ENCODE data around the gene RRBP1. TPM values are rescaled to one million over a fixed set of nuclear protein-coding genes. Genes with fewer than 3 reads are reported as not detected.

Gene RRBP1
- total RNA-seq, 2 experiments from 2014 or later = 26.4 to 27.2 TPM

- Histone ChIP-seq H3K9me3 (ENCODE audit: control insufficient read depth in 1 of 2, insufficient read depth in 1 of 2, low read length in 2 of 2) (no peaks in the 10 kb centered on the region), H3K4me1 (ENCODE audit: insufficient read depth, low read length) (no peaks in the 10 kb centered on the region), H3K27me3 (ENCODE audit: control insufficient read depth in 1 of 2, insufficient read depth in 2 of 2, low read length in 2 of 2) (peaks cover 0 to 3% of the 10 kb centered on the region in 2 experiments), H3K27ac (ENCODE audit: low read depth in 1 of 2, low read length in 2 of 2) (no peak overlapping the region), H3K36me3 (ENCODE audit: insufficient read depth, low read length) (no peaks in the 10 kb centered on the region), H3K4me3 (ENCODE audit: low read length) (no peak overlapping the region)
- no peak for TF ChIP-seq CTCF (IDR thresholded peaks at IDR 0.05)
- ATAC-seq (ENCODE audit: poor library complexity) (no peak), DNase-seq (no peak)
- no peak overlapping the region for H3K27ac Mint-ChIP-seq
- POLR2A ChIA-PET = no interaction called here
- H3K4me3 Mint-ChIP-seq = no peak overlapping the region
- CTCF ChIA-PET = no interaction called here
- no peaks in the 10 kb centered on the region for H3K4me1 Mint-ChIP-seq (ENCODE audit: low read depth)
- H3K27me3 Mint-ChIP-seq = peaks cover 13% of the 10 kb centered on the region
- intact Hi-C loops (cut with DNase I, micrococcal nuclease) = no loop called here
- H3K36me3 Mint-ChIP-seq (ENCODE audit: low read depth) = no peaks in the 10 kb centered on the region
- no peaks in the 10 kb centered on the region for H3K9me3 Mint-ChIP-seq
These were observed 44.9 kb upstream of the RRBP1 start for GRCh38 chr20:17726902-17727301.

GRCh38 chr20:17725094-17725835, 43.2 kb upstream of the RRBP1 start:
- H3K4me3 Mint-ChIP-seq = no peak overlapping the region
- Histone ChIP-seq H3K27me3 (ENCODE audit: control insufficient read depth in 1 of 2, insufficient read depth in 2 of 2, low read length in 2 of 2) (peaks cover 0 to 3% of the 10 kb centered on the region in 2 experiments), H3K27ac (ENCODE audit: low read depth in 1 of 2, low read length in 2 of 2) (no peak overlapping the region), H3K4me3 (ENCODE audit: low read length) (no peak overlapping the region), H3K9me3 (ENCODE audit: control insufficient read depth in 1 of 2, insufficient read depth in 1 of 2, low read length in 2 of 2) (no peaks in the 10 kb centered on the region), H3K4me1 (ENCODE audit: insufficient read depth, low read length) (no peaks in the 10 kb centered on the region), H3K36me3 (ENCODE audit: insufficient read depth, low read length) (no peaks in the 10 kb centered on the region)
- peaks cover 16% of the 10 kb centered on the region for H3K27me3 Mint-ChIP-seq
- H3K9me3 Mint-ChIP-seq = no peaks in the 10 kb centered on the region
- no peaks in the 10 kb centered on the region for H3K4me1 Mint-ChIP-seq (ENCODE audit: low read depth)
- no peak for ATAC-seq (ENCODE audit: poor library complexity)
- no peaks in the 10 kb centered on the region for H3K36me3 Mint-ChIP-seq (ENCODE audit: low read depth)
- intact Hi-C loops (cut with DNase I, micrococcal nuclease) = no loop called here
- DNase-seq = no peak
- no peak overlapping the region for H3K27ac Mint-ChIP-seq
- no peak for TF ChIP-seq CTCF (IDR thresholded peaks at IDR 0.05)
- CTCF ChIA-PET = interaction anchor here (1.1 kb wide), 1 partner anchor 14 kb away, joined by 3 read pairs; no protein-coding TSS in a partner anchor
- POLR2A ChIA-PET = no interaction called here

GRCh38 chr20:17723301-17723691, 41.3 kb upstream of the RRBP1 start:
- Mint-ChIP-seq H3K27ac (no peak overlapping the region), H3K4me3 (no peak overlapping the region), H3K9me3 (no peaks in the 10 kb centered on the region), H3K27me3 (peaks cover 4% of the 10 kb centered on the region), H3K36me3 (ENCODE audit: low read depth) (no peaks in the 10 kb centered on the region), H3K4me1 (ENCODE audit: low read depth) (no peaks in the 10 kb centered on the region)
- no peak overlapping the region for H3K4me3 ChIP-seq (ENCODE audit: low read length)
- TF ChIP-seq CTCF (IDR thresholded peaks at IDR 0.05) = no peak
- H3K9me3 ChIP-seq (ENCODE audit: control insufficient read depth in 1 of 2, insufficient read depth in 1 of 2, low read length in 2 of 2) = no peaks in the 10 kb centered on the region
- peaks cover 0 to 3% of the 10 kb centered on the region in 2 experiments for H3K27me3 ChIP-seq (ENCODE audit: control insufficient read depth in 1 of 2, insufficient read depth in 2 of 2, low read length in 2 of 2)
- CTCF ChIA-PET = no interaction called here
- no peak overlapping the region for H3K27ac ChIP-seq (ENCODE audit: low read depth in 1 of 2, low read length in 2 of 2)
- DNase-seq = no peak
- POLR2A ChIA-PET = no interaction called here
- no peaks in the 10 kb centered on the region for H3K36me3 ChIP-seq (ENCODE audit: insufficient read depth, low read length)
- ATAC-seq (ENCODE audit: poor library complexity) = no peak
- H3K4me1 ChIP-seq (ENCODE audit: insufficient read depth, low read length) = no peaks in the 10 kb centered on the region
- intact Hi-C loops (cut with DNase I, micrococcal nuclease) = no loop called here
